Endodermal cell (in vitro differentiated cells): ENCODE measurements around the gene NAA25. TPM values are rescaled to one million over a fixed set of nuclear protein-coding genes. Genes with fewer than 3 reads are reported as not detected.

ENCODE experiments used
- DNase-seq: peaks from one replicate; pipeline ENCODE4 v3.0.0-alpha.2; 2017
- H3K27ac ChIP-seq: 2 replicates; pipeline ENCODE4 v1.5.1; 2013; ENCODE audit warnings: mild to moderate bottlenecking, low read depth, low read length, moderate library complexity
- H3K27me3 ChIP-seq: 2 replicates; pipeline ENCODE4 v1.6.1; 2013; ENCODE audit warnings: mild to moderate bottlenecking, low read length, moderate library complexity; ENCODE audit not compliant: insufficient read depth, control insufficient read depth, poor library complexity, severe bottlenecking
- H3K36me3 ChIP-seq: 2 replicates; pipeline ENCODE4 v1.7.0; 2013; ENCODE audit warnings: mild to moderate bottlenecking, low read length, moderate library complexity; ENCODE audit not compliant: control insufficient read depth, insufficient read depth
- H3K4me1 ChIP-seq: one replicate; pipeline ENCODE4 v1.7.0; 2013; ENCODE audit warnings: low read length; ENCODE audit not compliant: control insufficient read depth, insufficient read depth
- H3K4me3 ChIP-seq: 2 replicates; pipeline ENCODE4 v1.5.1; 2013; ENCODE audit warnings: mild to moderate bottlenecking, low read length, moderate library complexity
- H3K9ac ChIP-seq: 2 replicates; pipeline ENCODE4 v1.6.1; 2013; ENCODE audit warnings: mild to moderate bottlenecking, low read length, moderate library complexity; ENCODE audit not compliant: poor library complexity, severe bottlenecking; ENCODE audit errors: extremely low read depth
- H3K9me3 ChIP-seq: 2 replicates; pipeline ENCODE4 v1.6.1; 2013; ENCODE audit warnings: mild to moderate bottlenecking, low read length, moderate library complexity; ENCODE audit not compliant: control insufficient read depth
- H3K27ac Mint-ChIP-seq: 2 replicates; pipeline ENCODE4 v1.8.0; 2020; ENCODE audit warnings: mixed read lengths
- H3K27me3 Mint-ChIP-seq: 2 replicates; pipeline ENCODE4 v1.8.0; 2021; ENCODE audit warnings: mild to moderate bottlenecking, mixed read lengths; ENCODE audit not compliant: insufficient read depth
- H3K36me3 Mint-ChIP-seq: 2 replicates; pipeline ENCODE4 v1.8.0; 2020; ENCODE audit warnings: low read depth, mixed read lengths
- H3K4me1 Mint-ChIP-seq: 2 replicates; pipeline ENCODE4 v1.8.0; 2020; ENCODE audit warnings: mixed read lengths
- H3K4me3 Mint-ChIP-seq: 2 replicates; pipeline ENCODE4 v1.8.0; 2020; ENCODE audit warnings: mild to moderate bottlenecking, moderate library complexity, mixed read lengths
- H3K9me3 Mint-ChIP-seq: 2 replicates; pipeline ENCODE4 v1.8.0; 2020; ENCODE audit warnings: mild to moderate bottlenecking, mixed read lengths
- WGBS, 2 experiments: methylation state at CpG; one replicate each; pipeline versions ENCODE4 v1.1.5 to v1.1.7; 2013; ENCODE audit warnings: missing lambda C conversion rate in 2 of 2, mixed read lengths in 1 of 2; ENCODE audit not compliant: insufficient coverage in 1 of 2, insufficient read length in 1 of 2; 5-methylcytosine and 5-hydroxymethylcytosine counted together
- long read RNA-seq, 4 experiments: library from polyadenylated mRNA in 2 of 4; library from RNA in 1 of 4; library from capped mRNA in 1 of 4; stranded (forward) in 3 of 4; unstranded in 1 of 4; transcript quantifications; one replicate each; pipeline ENCODE4 v2.0.0, GENCODE V29; 2020 to 2021; ENCODE audit warnings: inconsistent platforms in 1 of 4
- polyA plus RNA-seq, 2 experiments: library from polyadenylated mRNA; stranded (reverse); fragments of 50-300 nt; gene quantifications; one replicate each; pipeline ENCODE4 v1.2.3, GENCODE V29; 2013
- total RNA-seq, 2 donors: library from RNA; stranded (reverse); fragmentation: NEBNext Ultra II Directional in 1 of 2; extraction: Animal tissue kit (Norgen Biotek cat#: 25700) in 1 of 2; gene quantifications; 2 replicates in 1 of 2; 3 replicates in 1 of 2; pipeline ENCODE4 v1.2.1, GENCODE V29; 2021
- TF ChIP-seq, protein P1 (sequence below): fragments of 200-600 bp; sonication (generic); conservative IDR thresholded peaks from 2 replicates; pipeline ENCODE4 v1.5.0; 2021; ENCODE audit warnings: antibody characterized with exemption, mild to moderate bottlenecking

NAA25 gene
- 10 to 100 TPM; 34.2 to 36.3 TPM for total RNA-seq
- polyA plus RNA-seq (2013, experiment 1 of 2), result 23.2 TPM
- polyA plus RNA-seq (2013, experiment 2 of 2), result 20.1 TPM
- long read RNA-seq, experiment 1, full-length matches to known transcripts, result 2 of 6 reads
- long read RNA-seq, experiment 1, partial matches to known transcripts, result 2 of 6 reads
- long read RNA-seq, experiment 1, other reads (novel, unspliced or antisense), result 2 of 6 reads
- long read RNA-seq, experiment 2, full-length matches to known transcripts, result 18 of 31 reads
- long read RNA-seq, experiment 2, partial matches to known transcripts, result 4 of 31 reads
- long read RNA-seq, experiment 2, other reads (novel, unspliced or antisense), result 9 of 31 reads
- long read RNA-seq, experiment 3, full-length matches to known transcripts, result 5 of 251 reads
- long read RNA-seq, experiment 3, partial matches to known transcripts, result 206 of 251 reads
- long read RNA-seq, experiment 3, other reads (novel, unspliced or antisense), result 40 of 251 reads
- long read RNA-seq, experiment 4, partial matches to known transcripts, result 3 of 7 reads
- long read RNA-seq, experiment 4, other reads (novel, unspliced or antisense), result 4 of 7 reads

DNA sequence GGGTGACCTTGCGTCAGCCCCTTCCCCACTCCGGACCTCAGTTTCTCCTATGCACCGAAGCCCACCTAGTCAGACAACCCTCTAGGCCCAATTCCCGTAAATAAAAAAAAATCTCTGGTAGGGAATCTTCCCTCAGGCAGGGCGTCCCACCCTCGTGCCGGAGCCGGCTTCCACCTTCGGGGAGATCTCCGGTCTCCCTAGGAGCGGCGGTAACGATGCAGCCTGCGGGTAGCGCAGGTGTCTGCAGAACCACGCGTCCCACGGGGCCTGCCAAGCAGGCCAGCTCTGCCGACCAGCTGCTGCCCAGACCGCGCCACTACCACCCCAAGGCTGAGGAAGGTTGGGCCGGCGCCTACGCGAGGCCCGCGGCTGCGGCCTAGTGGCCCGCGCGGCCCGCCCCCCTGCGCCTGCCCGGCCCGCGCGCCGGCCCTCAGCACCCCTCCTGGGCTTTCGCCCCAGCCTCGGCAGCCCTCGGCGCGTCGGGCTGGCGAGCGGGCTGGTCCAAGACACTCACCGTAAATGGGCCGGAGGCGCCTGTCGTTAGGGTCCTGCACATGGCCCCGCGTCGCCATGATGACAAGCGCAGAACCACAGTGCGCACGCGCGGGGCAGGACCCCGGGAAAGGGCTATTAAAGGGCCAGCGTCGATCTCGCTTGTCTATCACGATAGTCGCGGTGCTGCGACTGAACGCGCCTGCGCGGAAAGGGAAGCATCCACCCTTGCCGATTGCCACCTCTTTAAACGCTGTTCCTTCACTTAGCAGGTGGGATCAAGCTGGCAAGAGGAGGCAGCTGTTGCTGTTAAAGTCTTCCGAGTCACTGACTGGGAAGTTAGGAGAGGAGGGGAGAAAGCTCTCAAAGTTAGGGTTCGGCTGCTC, at the start of gene NAA25:
Gene NAA25, minus strand, starts transcription at position 582 of the 878 bp plus-strand sequence. Its CDS starts 10 bp downstream, at position 572.
- Mint-ChIP-seq H3K27me3 (no peaks in the 10 kb centered on the region), H3K27ac (peak within 1 kb of the TSS; percentile 97), H3K9me3 (no peaks in the 10 kb centered on the region), H3K4me3 (peak within 1 kb of the TSS; percentile 97), H3K4me1 (peaks cover 36% of the 10 kb centered on the region), H3K36me3 (peaks cover 11% of the 10 kb centered on the region)
- peak within 1 kb of the TSS; percentile 86 for H3K27ac ChIP-seq
- H3K4me3 ChIP-seq, result peak within 1 kb of the TSS; percentile 97
- no peaks in the 10 kb centered on the region for H3K27me3 ChIP-seq
- TF ChIP-seq, protein P1, sequence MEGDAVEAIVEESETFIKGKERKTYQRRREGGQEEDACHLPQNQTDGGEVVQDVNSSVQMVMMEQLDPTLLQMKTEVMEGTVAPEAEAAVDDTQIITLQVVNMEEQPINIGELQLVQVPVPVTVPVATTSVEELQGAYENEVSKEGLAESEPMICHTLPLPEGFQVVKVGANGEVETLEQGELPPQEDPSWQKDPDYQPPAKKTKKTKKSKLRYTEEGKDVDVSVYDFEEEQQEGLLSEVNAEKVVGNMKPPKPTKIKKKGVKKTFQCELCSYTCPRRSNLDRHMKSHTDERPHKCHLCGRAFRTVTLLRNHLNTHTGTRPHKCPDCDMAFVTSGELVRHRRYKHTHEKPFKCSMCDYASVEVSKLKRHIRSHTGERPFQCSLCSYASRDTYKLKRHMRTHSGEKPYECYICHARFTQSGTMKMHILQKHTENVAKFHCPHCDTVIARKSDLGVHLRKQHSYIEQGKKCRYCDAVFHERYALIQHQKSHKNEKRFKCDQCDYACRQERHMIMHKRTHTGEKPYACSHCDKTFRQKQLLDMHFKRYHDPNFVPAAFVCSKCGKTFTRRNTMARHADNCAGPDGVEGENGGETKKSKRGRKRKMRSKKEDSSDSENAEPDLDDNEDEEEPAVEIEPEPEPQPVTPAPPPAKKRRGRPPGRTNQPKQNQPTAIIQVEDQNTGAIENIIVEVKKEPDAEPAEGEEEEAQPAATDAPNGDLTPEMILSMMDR, result no peak
- peaks cover 8% of the 10 kb centered on the region for H3K4me1 ChIP-seq
- peak within 1 kb of the TSS; percentile 93 for H3K9ac ChIP-seq
- WGBS, 2 experiments, result 0 to 1% methylated on average over 47 to 74 of the region's 74 CpGs
- H3K9me3 ChIP-seq, result no peaks in the 10 kb centered on the region
- peak; percentile 98 for DNase-seq
- H3K36me3 ChIP-seq, result peaks cover 17% of the 10 kb centered on the region

DNA sequence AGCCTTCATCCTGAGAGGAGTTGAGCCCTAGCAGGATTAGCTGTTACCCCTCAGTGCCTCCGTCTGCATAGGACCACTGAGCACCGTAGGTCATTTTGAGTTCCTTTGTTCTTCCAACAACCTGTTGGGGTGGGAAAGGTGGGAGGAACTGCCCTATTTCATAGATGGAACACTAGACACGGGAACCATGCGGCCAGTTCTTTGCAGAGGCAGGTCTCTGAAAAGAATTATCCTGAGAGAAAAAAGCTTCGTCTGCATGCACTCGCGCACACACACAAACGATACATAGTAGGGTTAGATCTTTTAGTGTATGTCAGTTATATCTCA, 45.3 kb upstream of the NAA25 start:
- Mint-ChIP-seq H3K9me3 (peaks cover 40% of the 10 kb centered on the region), H3K4me3 (no peak overlapping the region), H3K36me3 (peaks cover 81% of the 10 kb centered on the region), H3K27me3 (no peaks in the 10 kb centered on the region), H3K27ac (no peak overlapping the region), H3K4me1 (no peaks in the 10 kb centered on the region)
- TF ChIP-seq, protein P1, result no peak
- Histone ChIP-seq H3K4me1 (no peaks in the 10 kb centered on the region), H3K4me3 (no peak overlapping the region), H3K9ac (no peak overlapping the region), H3K9me3 (peaks cover 23% of the 10 kb centered on the region), H3K36me3 (peaks cover 43% of the 10 kb centered on the region), H3K27me3 (no peaks in the 10 kb centered on the region), H3K27ac (no peak overlapping the region)
- WGBS, 2 experiments, result 86 to 97% methylated on average over 2 to 8 of the region's 8 CpGs
- peak; percentile 37 for DNase-seq

DNA sequence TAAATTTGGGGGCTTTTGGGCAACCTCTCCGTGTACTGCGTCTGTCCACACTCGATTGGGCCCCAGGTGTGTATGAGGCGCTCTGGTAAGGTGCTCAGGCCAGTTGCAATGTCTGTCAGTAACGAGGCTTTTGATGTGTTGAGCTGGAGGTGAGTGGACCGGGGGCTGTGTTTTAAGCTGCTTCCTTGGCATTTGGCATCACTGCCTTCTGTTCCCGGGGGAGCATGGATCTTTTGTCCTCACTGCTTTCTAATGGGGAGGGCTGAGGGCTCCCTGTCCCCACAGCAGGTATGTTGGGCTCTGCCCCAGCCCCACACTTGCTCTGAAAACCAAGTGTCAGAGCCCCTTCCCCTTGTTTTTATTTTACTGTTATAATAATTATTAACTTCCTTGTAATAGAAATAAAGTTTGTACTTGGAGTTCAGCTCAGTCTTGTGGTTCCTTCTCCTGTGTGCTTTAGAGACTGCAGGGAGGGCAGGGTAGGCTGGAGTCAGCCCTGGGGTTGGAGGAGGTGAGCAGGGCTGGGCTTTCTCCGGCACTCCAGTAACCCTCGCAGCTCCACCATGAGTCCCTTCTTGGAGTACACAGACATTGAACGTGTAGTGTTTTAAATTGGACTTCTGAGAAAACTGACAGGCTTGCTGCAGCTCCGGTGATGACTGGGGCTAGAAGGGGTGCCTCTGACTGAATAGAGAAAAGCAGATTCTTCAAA, 44.8 kb upstream of the NAA25 start:
- DNase-seq, result peak; percentile 33
- H3K36me3 Mint-ChIP-seq, result peaks cover 81% of the 10 kb centered on the region
- H3K27ac Mint-ChIP-seq, result no peak overlapping the region

More for the DNA sequence above, 44.8 kb upstream of the NAA25 start:
- TF ChIP-seq, protein P1, result no peak
- no peak overlapping the region for H3K4me3 ChIP-seq
- Mint-ChIP-seq H3K27me3 (no peaks in the 10 kb centered on the region), H3K4me1 (no peaks in the 10 kb centered on the region), H3K9me3 (peaks cover 35% of the 10 kb centered on the region), H3K4me3 (no peak overlapping the region)
- WGBS, 2 experiments, result 91 to 96% methylated on average over 8 to 11 of the region's 11 CpGs
- H3K36me3 ChIP-seq, result peaks cover 44% of the 10 kb centered on the region
- H3K9ac ChIP-seq, result no peak overlapping the region
- peaks cover 19% of the 10 kb centered on the region for H3K9me3 ChIP-seq
- no peak overlapping the region for H3K27ac ChIP-seq
- no peaks in the 10 kb centered on the region for H3K27me3 ChIP-seq
- no peaks in the 10 kb centered on the region for H3K4me1 ChIP-seq
